ENCODE measurements around the gene STAP2.

DNA sequence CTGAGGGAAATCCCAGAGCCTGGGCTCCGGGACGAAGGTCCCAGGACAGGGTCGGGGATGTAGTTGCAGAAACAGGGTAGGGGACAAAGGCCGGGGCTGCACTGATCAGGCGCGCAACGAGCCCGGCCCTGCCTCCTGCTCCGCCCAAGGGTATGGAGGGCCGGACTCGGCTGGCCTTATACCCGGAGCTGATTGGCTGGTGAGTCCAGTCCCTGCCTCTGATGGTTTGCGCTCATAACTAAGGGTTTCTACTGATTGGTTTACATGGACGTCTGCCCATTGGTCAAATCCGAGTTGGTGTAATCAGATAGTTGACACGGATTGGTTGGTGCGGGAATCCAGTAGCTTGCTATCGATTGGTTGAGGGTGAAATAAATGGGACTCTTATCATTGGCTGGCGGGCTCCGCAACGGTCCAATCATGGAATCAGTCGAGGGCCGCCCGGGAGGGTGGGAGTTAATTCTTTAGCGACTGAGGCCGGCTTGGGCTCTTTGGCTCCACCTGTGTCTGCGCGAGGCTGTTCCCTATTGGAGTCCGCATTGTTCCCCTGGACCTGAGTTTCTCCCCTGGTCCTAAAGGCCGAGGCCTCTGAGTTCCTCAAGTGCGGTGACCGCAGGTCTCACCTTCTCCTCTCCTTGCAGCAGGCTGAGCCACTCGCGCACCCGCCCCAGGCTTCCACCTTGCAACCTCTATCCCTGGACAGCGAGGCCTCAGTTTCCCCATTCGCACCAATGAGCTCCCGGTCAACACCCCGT lies 4.2 kb upstream of the STAP2 start:
- no peak for TF ChIP-seq CTCF (IDR thresholded peaks at IDR 0.05; ENCODE audit: insufficient read depth, low read length)
- TF ChIP-seq, protein P1, sequence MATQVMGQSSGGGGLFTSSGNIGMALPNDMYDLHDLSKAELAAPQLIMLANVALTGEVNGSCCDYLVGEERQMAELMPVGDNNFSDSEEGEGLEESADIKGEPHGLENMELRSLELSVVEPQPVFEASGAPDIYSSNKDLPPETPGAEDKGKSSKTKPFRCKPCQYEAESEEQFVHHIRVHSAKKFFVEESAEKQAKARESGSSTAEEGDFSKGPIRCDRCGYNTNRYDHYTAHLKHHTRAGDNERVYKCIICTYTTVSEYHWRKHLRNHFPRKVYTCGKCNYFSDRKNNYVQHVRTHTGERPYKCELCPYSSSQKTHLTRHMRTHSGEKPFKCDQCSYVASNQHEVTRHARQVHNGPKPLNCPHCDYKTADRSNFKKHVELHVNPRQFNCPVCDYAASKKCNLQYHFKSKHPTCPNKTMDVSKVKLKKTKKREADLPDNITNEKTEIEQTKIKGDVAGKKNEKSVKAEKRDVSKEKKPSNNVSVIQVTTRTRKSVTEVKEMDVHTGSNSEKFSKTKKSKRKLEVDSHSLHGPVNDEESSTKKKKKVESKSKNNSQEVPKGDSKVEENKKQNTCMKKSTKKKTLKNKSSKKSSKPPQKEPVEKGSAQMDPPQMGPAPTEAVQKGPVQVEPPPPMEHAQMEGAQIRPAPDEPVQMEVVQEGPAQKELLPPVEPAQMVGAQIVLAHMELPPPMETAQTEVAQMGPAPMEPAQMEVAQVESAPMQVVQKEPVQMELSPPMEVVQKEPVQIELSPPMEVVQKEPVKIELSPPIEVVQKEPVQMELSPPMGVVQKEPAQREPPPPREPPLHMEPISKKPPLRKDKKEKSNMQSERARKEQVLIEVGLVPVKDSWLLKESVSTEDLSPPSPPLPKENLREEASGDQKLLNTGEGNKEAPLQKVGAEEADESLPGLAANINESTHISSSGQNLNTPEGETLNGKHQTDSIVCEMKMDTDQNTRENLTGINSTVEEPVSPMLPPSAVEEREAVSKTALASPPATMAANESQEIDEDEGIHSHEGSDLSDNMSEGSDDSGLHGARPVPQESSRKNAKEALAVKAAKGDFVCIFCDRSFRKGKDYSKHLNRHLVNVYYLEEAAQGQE (IDR thresholded peaks at IDR 0.05; ENCODE audit: insufficient replicate concordance, low read depth) = no peak
- no peak for TF ChIP-seq POLR2AphosphoS5 (IDR thresholded peaks at IDR 0.05; ENCODE audit: low read depth)
- TF ChIP-seq GABPA (IDR thresholded peaks at IDR 0.05; ENCODE audit: low read depth) = no peak
- no peak for TF ChIP-seq SPI1 (IDR thresholded peaks at IDR 0.05; ENCODE audit: borderline replicate concordance, low read depth)

Data from HL-60 (cell line).